Measurements from ENCODE around the gene GANC. TPM values are rescaled to one million over a fixed set of nuclear protein-coding genes. Genes with fewer than 3 reads are reported as not detected.

The GANC gene
- total and polyA plus RNA-seq, 2 experiments from 2014 or later = 7.4 to 12.6 TPM

DNA sequence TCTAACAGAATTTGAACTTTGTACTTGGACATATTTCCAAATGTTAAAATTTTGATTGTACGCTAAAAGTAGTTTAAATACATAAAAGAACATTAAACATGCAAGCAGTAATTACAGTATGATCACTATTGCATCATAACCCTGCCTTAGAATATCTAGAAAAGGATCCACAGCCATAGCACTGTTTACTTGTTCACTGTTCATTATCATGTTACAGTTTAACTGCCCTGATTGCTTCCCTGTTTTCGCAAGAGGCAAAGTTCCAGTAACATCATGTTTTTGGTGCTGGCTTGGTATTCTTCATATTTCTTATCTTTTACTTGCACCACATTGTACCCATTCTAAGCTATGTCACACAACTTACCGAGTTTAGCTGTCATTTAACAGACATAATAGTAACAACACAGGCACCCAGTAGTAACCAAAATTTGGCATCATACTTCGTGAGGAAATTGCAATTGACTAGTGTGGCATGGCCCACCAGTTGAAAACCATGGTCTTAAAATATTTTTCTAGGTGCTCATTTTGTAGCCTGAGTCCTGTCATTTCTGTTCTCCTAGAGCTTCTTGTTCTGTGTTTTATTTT lies 13.5 kb downstream of the GANC start (continued):
- TF ChIP-seq, protein P1, sequence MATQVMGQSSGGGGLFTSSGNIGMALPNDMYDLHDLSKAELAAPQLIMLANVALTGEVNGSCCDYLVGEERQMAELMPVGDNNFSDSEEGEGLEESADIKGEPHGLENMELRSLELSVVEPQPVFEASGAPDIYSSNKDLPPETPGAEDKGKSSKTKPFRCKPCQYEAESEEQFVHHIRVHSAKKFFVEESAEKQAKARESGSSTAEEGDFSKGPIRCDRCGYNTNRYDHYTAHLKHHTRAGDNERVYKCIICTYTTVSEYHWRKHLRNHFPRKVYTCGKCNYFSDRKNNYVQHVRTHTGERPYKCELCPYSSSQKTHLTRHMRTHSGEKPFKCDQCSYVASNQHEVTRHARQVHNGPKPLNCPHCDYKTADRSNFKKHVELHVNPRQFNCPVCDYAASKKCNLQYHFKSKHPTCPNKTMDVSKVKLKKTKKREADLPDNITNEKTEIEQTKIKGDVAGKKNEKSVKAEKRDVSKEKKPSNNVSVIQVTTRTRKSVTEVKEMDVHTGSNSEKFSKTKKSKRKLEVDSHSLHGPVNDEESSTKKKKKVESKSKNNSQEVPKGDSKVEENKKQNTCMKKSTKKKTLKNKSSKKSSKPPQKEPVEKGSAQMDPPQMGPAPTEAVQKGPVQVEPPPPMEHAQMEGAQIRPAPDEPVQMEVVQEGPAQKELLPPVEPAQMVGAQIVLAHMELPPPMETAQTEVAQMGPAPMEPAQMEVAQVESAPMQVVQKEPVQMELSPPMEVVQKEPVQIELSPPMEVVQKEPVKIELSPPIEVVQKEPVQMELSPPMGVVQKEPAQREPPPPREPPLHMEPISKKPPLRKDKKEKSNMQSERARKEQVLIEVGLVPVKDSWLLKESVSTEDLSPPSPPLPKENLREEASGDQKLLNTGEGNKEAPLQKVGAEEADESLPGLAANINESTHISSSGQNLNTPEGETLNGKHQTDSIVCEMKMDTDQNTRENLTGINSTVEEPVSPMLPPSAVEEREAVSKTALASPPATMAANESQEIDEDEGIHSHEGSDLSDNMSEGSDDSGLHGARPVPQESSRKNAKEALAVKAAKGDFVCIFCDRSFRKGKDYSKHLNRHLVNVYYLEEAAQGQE (IDR thresholded peaks at IDR 0.05; ENCODE audit: unreplicated experiment) = no peak
- TF ChIP-seq NANOG (IDR thresholded peaks at IDR 0.05; ENCODE audit: borderline replicate concordance) (no peak), POLR2AphosphoS5 (IDR thresholded peaks at IDR 0.05; ENCODE audit: low read depth) (no peak), ZNF331 (CRISPR knock-in tag; IDR thresholded peaks at IDR 0.05; ENCODE audit: low read depth) (no peak), CREB1 (CRISPR knock-in tag; IDR thresholded peaks at IDR 0.05; ENCODE audit: low read depth) (no peak), EZH2 (IDR thresholded peaks at IDR 0.05; ENCODE audit: low read depth, unreplicated experiment) (no peak), STAT1 (IDR thresholded peaks at IDR 0.05; ENCODE audit: unreplicated experiment) (no peak), CTCF (conservative IDR thresholded peaks at IDR 0.05; ENCODE audit: low read depth in 2 of 2) (no peak), JUNB (IDR thresholded peaks at IDR 0.05; ENCODE audit: unreplicated experiment) (no peak)
- TF ChIP-seq, protein P2, sequence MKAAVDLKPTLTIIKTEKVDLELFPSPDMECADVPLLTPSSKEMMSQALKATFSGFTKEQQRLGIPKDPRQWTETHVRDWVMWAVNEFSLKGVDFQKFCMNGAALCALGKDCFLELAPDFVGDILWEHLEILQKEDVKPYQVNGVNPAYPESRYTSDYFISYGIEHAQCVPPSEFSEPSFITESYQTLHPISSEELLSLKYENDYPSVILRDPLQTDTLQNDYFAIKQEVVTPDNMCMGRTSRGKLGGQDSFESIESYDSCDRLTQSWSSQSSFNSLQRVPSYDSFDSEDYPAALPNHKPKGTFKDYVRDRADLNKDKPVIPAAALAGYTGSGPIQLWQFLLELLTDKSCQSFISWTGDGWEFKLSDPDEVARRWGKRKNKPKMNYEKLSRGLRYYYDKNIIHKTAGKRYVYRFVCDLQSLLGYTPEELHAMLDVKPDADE (IDR thresholded peaks at IDR 0.05) = no peak

- Mint-ChIP-seq H3K4me3 (no peak overlapping the region), H3K9me3 (no peaks in the 10 kb centered on the region), H3K27ac (no peak overlapping the region), H3K36me3 (ENCODE audit: low read depth) (no peaks in the 10 kb centered on the region), H3K27me3 (ENCODE audit: insufficient read depth, low read depth, poor library complexity) (no peaks in the 10 kb centered on the region), H3K4me1 (0 out of 3 replicates have a peak, but pooled peaks cover 3% of the 10 kb centered on the region)
- no peaks in the 10 kb centered on the region for H3K79me2 ChIP-seq (replicated peaks; ENCODE audit: insufficient read depth)
- H3K36me3 ChIP-seq (ENCODE audit: insufficient read depth) = no peaks in the 10 kb centered on the region
- H3K9me2 ChIP-seq (ENCODE audit: insufficient read depth) = no peaks in the 10 kb centered on the region
- H3K27me3 ChIP-seq (ENCODE audit: insufficient read depth) = no peaks in the 10 kb centered on the region
- no peak for ATAC-seq
- no peaks in the 10 kb centered on the region for H3K4me1 ChIP-seq (ENCODE audit: insufficient read depth)
- no peak overlapping the region for H3K4me2 ChIP-seq
- TF ChIP-seq STAT1 (IDR thresholded peaks at IDR 0.05; ENCODE audit: unreplicated experiment) (no peak), CREB1 (CRISPR knock-in tag; IDR thresholded peaks at IDR 0.05; ENCODE audit: low read depth) (no peak), ZNF114 (CRISPR knock-in tag; IDR thresholded peaks at IDR 0.05) (no peak), JUNB (IDR thresholded peaks at IDR 0.05; ENCODE audit: unreplicated experiment) (no peak), EZH2phosphoT487 (IDR thresholded peaks at IDR 0.05; ENCODE audit: unreplicated experiment) (no peak), CTCF (conservative IDR thresholded peaks at IDR 0.05; ENCODE audit: low read depth in 2 of 2) (no peak), ZNF331 (CRISPR knock-in tag; IDR thresholded peaks at IDR 0.05; ENCODE audit: low read depth) (no peak), NANOG (IDR thresholded peaks at IDR 0.05; ENCODE audit: borderline replicate concordance) (no peak), EZH2 (IDR thresholded peaks at IDR 0.05; ENCODE audit: low read depth, unreplicated experiment) (no peak), POLR2AphosphoS5 (IDR thresholded peaks at IDR 0.05; ENCODE audit: low read depth) (no peak)
- TF ChIP-seq, protein P1 (IDR thresholded peaks at IDR 0.05; ENCODE audit: unreplicated experiment) = no peak
- TF ChIP-seq, protein P2 (IDR thresholded peaks at IDR 0.05) = no peak
- H4K20me1 ChIP-seq (replicated peaks; ENCODE audit: insufficient read depth) = no peaks in the 10 kb centered on the region
- DNase-seq (ENCODE audit: low spot score) = no peak
- H2AFZ ChIP-seq = no peak overlapping the region
- no peak overlapping the region for H3K27ac ChIP-seq (ENCODE audit: low read depth)
- H3F3A ChIP-seq (replicated peaks; ENCODE audit: low read depth) = no peaks in the 10 kb centered on the region
- no peak overlapping the region for H3K4me3 ChIP-seq
Observed at GRCh38 chr15:42287931-42288330, 14.9 kb downstream of the GANC start.

Measured in GM23338 (cell line).